K562 (cell line): ENCODE results near the gene CPPED1. TPM values are rescaled to one million over a fixed set of nuclear protein-coding genes. Genes with fewer than 3 reads are reported as not detected.

Source experiments
- ATAC-seq: fragments of 200-7000 bp; cut with Tn5 transposase; 3 replicates; pipeline ENCODE4 v1.9.1; 2020; ENCODE audit warnings: moderate library complexity
- BruUV-seq: library from RNA; stranded (reverse); fragments of 400-500 nt; replicated peaks from 2 replicates; lab custom pipeline; 2021; lab: Mats Ljungman, UMichigan
- CTCF ChIA-PET: fragments of 300-600 bp; formaldehyde crosslinking; extraction: SDS; loops from one replicate; lab custom pipeline; 2021; ENCODE audit warnings: low intra/inter-chr PET ratio; lab: Yijun Ruan, JAX
- POLR2A ChIA-PET: fragments of 300-600, 350-650 bp; sonication (Branson Sonifier 250); formaldehyde crosslinking; extraction: SDS; loops from one replicate; lab custom pipeline; 2021; ENCODE audit warnings: antibody characterized with exemption, inconsistent platforms; lab: Yijun Ruan, JAX
- DNase-seq, 4 experiments: peaks; one replicate each; pipeline versions ENCODE4 v3.0.0 to v3.0.0-alpha.2; 2011 to 2018; ENCODE audit warnings: low spot score in 3 of 4, mixed read lengths in 3 of 4; ENCODE audit errors: extremely low read depth in 1 of 4
- FAIRE-seq: peaks from 2 replicates; lab custom pipeline; 2011; peaks lifted over from hg19 to GRCh38; lab: Jason Lieb, UNC
- H2AFZ ChIP-seq: 2 replicates; pipeline ENCODE4 v1.6.0; 2011; ENCODE audit warnings: low read depth, low read length, control low read depth, inconsistent platforms
- H3K27ac ChIP-seq: fragments of 200-600 bp; 3 replicates; pipeline ENCODE4 v1.8.0; 2011; ENCODE audit warnings: low read depth, mild to moderate bottlenecking, control low read depth, inconsistent platforms, low read length, moderate library complexity, mixed read lengths; ENCODE audit errors: extremely low read depth
- H3K27me3 ChIP-seq, 2 experiments: fragments of 300-600 bp in 1 of 2; 2 replicates in 1 of 2; 3 replicates in 1 of 2; pipeline versions ENCODE4 v1.6.0 to v1.8.0; 2011; ENCODE audit warnings: inconsistent platforms in 2 of 2, low read length in 2 of 2, mild to moderate bottlenecking in 1 of 2, mixed read lengths in 1 of 2, moderate library complexity in 1 of 2; ENCODE audit not compliant: control insufficient read depth in 2 of 2, insufficient read depth in 2 of 2
- H3K36me3 ChIP-seq: fragments of 300-600 bp; 3 replicates; pipeline ENCODE4 v1.8.0; 2011; ENCODE audit warnings: mild to moderate bottlenecking, low read length, inconsistent platforms; ENCODE audit not compliant: control insufficient read depth, insufficient read depth
- H3K4me1 ChIP-seq, 2 experiments: fragments of 200-600 bp in 1 of 2; replicated peaks in 1 of 2; 2 replicates in 1 of 2; 3 replicates in 1 of 2; pipeline versions ENCODE4 v1.5.1 to v1.8.0; 2011; ENCODE audit warnings: inconsistent platforms in 2 of 2, low read length in 2 of 2, mild to moderate bottlenecking in 1 of 2, mixed read lengths in 1 of 2, moderate library complexity in 1 of 2; ENCODE audit not compliant: control insufficient read depth in 2 of 2, insufficient read depth in 2 of 2
- H3K4me2 ChIP-seq: 2 replicates; pipeline ENCODE4 v1.6.1; 2011; ENCODE audit warnings: low read length, control low read depth, inconsistent platforms, mixed read lengths; ENCODE audit not compliant: insufficient read depth
- H3K4me3 ChIP-seq: fragments of 200-600 bp; sonication (generic), shearing (Covaris generic); 2 replicates; pipeline ENCODE4 v1.5.1; 2016; ENCODE audit warnings: control low read depth, inconsistent platforms
- H3K79me2 ChIP-seq: fragments of 200-600 bp; 3 replicates; pipeline ENCODE4 v1.8.0; 2011; ENCODE audit warnings: low read length, inconsistent platforms; ENCODE audit not compliant: control insufficient read depth, insufficient read depth
- H3K9ac ChIP-seq, 2 experiments: 2 replicates each; pipeline versions ENCODE4 v1.6.0 to v1.6.1; 2011; ENCODE audit warnings: low read depth in 2 of 2, low read length in 2 of 2, control low read depth in 1 of 2, inconsistent platforms in 1 of 2, mild to moderate bottlenecking in 1 of 2, mixed read lengths in 1 of 2; ENCODE audit not compliant: insufficient read depth in 1 of 2
- H3K9me1 ChIP-seq: one replicate; pipeline ENCODE4 v1.6.0; 2011; ENCODE audit warnings: inconsistent platforms, mild to moderate bottlenecking, low read length, moderate library complexity; ENCODE audit not compliant: control insufficient read depth, insufficient read depth
- H3K9me3 ChIP-seq: replicated peaks from 2 replicates; pipeline ENCODE4 v1.5.1; 2011; ENCODE audit warnings: low read depth, low read length, inconsistent platforms; ENCODE audit not compliant: control insufficient read depth, insufficient read depth
- H4K20me1 ChIP-seq: replicated peaks from 2 replicates; pipeline ENCODE4 v1.6.1; 2011; ENCODE audit warnings: low read length, inconsistent platforms, mixed read lengths; ENCODE audit not compliant: control insufficient read depth, insufficient read depth
- CHD1 ChIP-seq: fragments of 200-600 bp; sonication (generic); IDR thresholded peaks from one replicate; pipeline ENCODE4 v1.6.1; 2012; ENCODE audit warnings: mild to moderate bottlenecking, moderate library complexity, low read length, inconsistent platforms
- MIER1 ChIP-seq: fragments of 450-650 bp; IDR thresholded peaks from 2 replicates; pipeline ENCODE4 v1.6.1; 2016; ENCODE audit warnings: antibody characterized with exemption, mild to moderate bottlenecking, low read depth
- SUPT5H ChIP-seq: fragments of 450-650 bp; IDR thresholded peaks from 2 replicates; pipeline ENCODE4 v1.6.1; 2016
- THRA ChIP-seq: fragments of 450-650 bp; IDR thresholded peaks from 2 replicates; pipeline ENCODE4 v1.6.1; 2017; ENCODE audit warnings: mild to moderate bottlenecking, moderate library complexity
- ZNF695 ChIP-seq: fragments of 450-650 bp; formaldehyde crosslinking; IDR thresholded peaks from 2 replicates; pipeline ENCODE4 v1.4.0; 2020; ENCODE audit warnings: mild to moderate bottlenecking, moderate library complexity
- WGBS: fragments of 100-300 bp; shearing (Covaris generic); methylation state at CpG from one replicate; pipeline ENCODE4 v1.1.6; 2016; ENCODE audit warnings: low coverage, mixed read lengths; ENCODE audit not compliant: insufficient coverage; ENCODE audit errors: missing lambda C conversion rate; 5-methylcytosine and 5-hydroxymethylcytosine counted together
- in situ Hi-C: fragments of 300-500 bp; cut with MboI; formaldehyde crosslinking; loops from 4 replicates; pipeline ENCODE4 v1.15.0; 2018; ENCODE audit warnings: inconsistent platforms, mixed read lengths
- intact Hi-C: fragments of 100-400 bp; cut with micrococcal nuclease; formaldehyde crosslinking; loops from 2 replicates; pipeline ENCODE4 v1.14.2; 2022
- polyA plus RNA-seq, 8 experiments: library from polyadenylated mRNA; depleted of rRNA in 4 of 8; stranded (reverse) in 5 of 8; unstranded in 3 of 8; fragments of >200 nt; fragmentation: Nextera tagmentation in 2 of 8; fragmentation: Illumina TruSeq in 1 of 8; extraction: Ambion mirVana in 2 of 8; extraction: Trizol in 1 of 8; gene quantifications; 2 replicates each; pipeline versions ENCODE4 v1.2.1 to v1.2.3, GENCODE V29; 2011 to 2014; ENCODE audit warnings: inconsistent platforms in 1 of 8, missing spikeins in 1 of 8
- total RNA-seq, 7 experiments: library from RNA; depleted of rRNA in 6 of 7; stranded (reverse); fragments of >200 nt in 6 of 7; fragmentation: Illumina TruSeq in 2 of 7; extraction: Trizol in 2 of 7; gene quantifications; 2 replicates each; pipeline versions ENCODE4 v1.2.1 to v1.2.3, GENCODE V29; 2011 to 2021; ENCODE audit warnings: low replicate concordance in 1 of 7
- TF ChIP-seq, protein P1 (sequence below): fragments of 250-450 bp; sonication (Bioruptor Pico); IDR thresholded peaks from 2 replicates; pipeline ENCODE4 v1.8.0; 2021; ENCODE audit warnings: mild to moderate bottlenecking, moderate library complexity

The CPPED1 gene
- total and polyA plus RNA-seq, 9 of the 15 experiments (the other 6 are each of a cell fraction or from before 2014, with no cell fraction given): 7.5 to 25.7 (median 16.9) TPM

GRCh38 chr16:12719972-12720371, 83.7 kb downstream of the CPPED1 start:
- FAIRE-seq: no peak
- no peak overlapping the region for H2AFZ ChIP-seq

More at GRCh38 chr16:12719972-12720371, 83.7 kb downstream of the CPPED1 start:
- in situ Hi-C loops (no loop called here), intact Hi-C loops (no loop called here)
- Histone ChIP-seq H3K27me3 (no peaks in the 10 kb centered on the region), H3K27ac (no peak overlapping the region), H3K79me2 (no peaks in the 10 kb centered on the region), H3K9ac (no peak overlapping the region), H3K9me1 (no peaks in the 10 kb centered on the region), H3K4me1 (no peaks in the 10 kb centered on the region; a peak in 1 of 5 replicates), H4K20me1 (no peaks in the 10 kb centered on the region), H3K4me3 (no peak overlapping the region), H3K4me2 (no peak overlapping the region), H3K36me3 (no peaks in the 10 kb centered on the region; the same call in 2 of the 3 replicates), H3K9me3 (no peaks in the 10 kb centered on the region)
- BruUV-seq: no TSS peak
- ChIA-PET POLR2A (no interaction called here), CTCF (no interaction called here)
- 85% methylated on average over 4 of the region's 4 CpGs for WGBS
- DNase-seq (no peak), ATAC-seq (no peak)
- TF ChIP-seq ZNF695 (CRISPR knock-in tag) (no peak), THRA (no peak), MIER1 (no peak), SUPT5H (no peak), CHD1 (no peak)
- TF ChIP-seq, protein P1, sequence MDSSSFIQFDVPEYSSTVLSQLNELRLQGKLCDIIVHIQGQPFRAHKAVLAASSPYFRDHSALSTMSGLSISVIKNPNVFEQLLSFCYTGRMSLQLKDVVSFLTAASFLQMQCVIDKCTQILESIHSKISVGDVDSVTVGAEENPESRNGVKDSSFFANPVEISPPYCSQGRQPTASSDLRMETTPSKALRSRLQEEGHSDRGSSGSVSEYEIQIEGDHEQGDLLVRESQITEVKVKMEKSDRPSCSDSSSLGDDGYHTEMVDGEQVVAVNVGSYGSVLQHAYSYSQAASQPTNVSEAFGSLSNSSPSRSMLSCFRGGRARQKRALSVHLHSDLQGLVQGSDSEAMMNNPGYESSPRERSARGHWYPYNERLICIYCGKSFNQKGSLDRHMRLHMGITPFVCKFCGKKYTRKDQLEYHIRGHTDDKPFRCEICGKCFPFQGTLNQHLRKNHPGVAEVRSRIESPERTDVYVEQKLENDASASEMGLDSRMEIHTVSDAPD (CRISPR knock-in tag): no peak
